Lower leg skin (tissue), 4 donors: Measurements from ENCODE around the gene DCAF8L2. TPM values are rescaled to one million over a fixed set of nuclear protein-coding genes. Genes with fewer than 3 reads are reported as not detected.
"Not testable (repeated sequence)": the region's sequence is repeated elsewhere in the genome, so short reads cannot be mapped to it uniquely, and the experiment has no call there.

Experiments
- DNase-seq, 2 donors: peaks; one replicate each; pipeline ENCODE4 v3.0.0-alpha.2; 2019; ENCODE audit warnings: low spot score in 2 of 2
- H3K4me3 ChIP-seq: fragments of 200-600 bp; sonication (generic); 2 replicates; pipeline ENCODE4 v1.5.1; 2017; ENCODE audit warnings: mild to moderate bottlenecking, low read depth; ENCODE audit not compliant: poor library complexity, severe bottlenecking
- POLR2A ChIP-seq, 2 donors: fragments of 450-650 bp; IDR thresholded peaks; one replicate each; pipeline ENCODE4 v1.6.1; 2016 to 2017; ENCODE audit warnings: antibody characterized with exemption in 2 of 2, mild to moderate bottlenecking in 1 of 2, moderate library complexity in 1 of 2
- WGBS, 2 donors: methylation state at CpG; one replicate each; pipeline ENCODE4 v1.1.5; 2018; 5-methylcytosine and 5-hydroxymethylcytosine counted together
- intact Hi-C: fragments of 100-400 bp; cut with DNase I; formaldehyde crosslinking; loops from one replicate; pipeline ENCODE4 v1.15.0; 2023; ENCODE audit warnings: low total_unique reads
- total RNA-seq, 4 donors: library from RNA; depleted of rRNA; stranded (reverse); fragments of >200 nt; gene quantifications; one replicate each; pipeline ENCODE4 v1.1.0, GENCODE V29; 2016
- TF ChIP-seq, protein P1 (sequence below), 3 donors: fragments of 450-650 bp; IDR thresholded peaks; one replicate each; pipeline ENCODE4 v1.5.1; 2016; ENCODE audit warnings: antibody characterized with exemption in 3 of 3, mild to moderate bottlenecking in 3 of 3, moderate library complexity in 2 of 3

DCAF8L2 gene
- not detected for total RNA-seq

DNA sequence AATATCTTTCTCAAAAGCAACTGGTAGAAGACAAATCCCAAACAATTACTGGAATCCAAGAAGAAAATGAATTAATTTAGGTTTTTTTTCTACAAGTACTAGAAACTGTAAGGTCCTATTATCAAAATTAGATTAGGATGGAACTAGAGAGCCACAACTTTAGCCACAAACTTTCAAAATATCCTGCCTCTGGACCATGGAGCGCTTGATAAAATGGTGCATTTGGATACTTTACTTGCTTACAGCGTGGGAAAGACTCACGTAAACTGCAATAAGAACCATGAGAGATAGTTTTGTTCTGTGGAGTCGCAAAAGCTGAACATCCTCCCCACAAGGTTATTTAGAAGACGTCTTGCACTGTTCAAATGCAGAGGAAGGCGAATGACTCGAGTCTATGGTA is at the start of gene DCAF8L2:
DCAF8L2 (plus strand) TSS at position 301 of the 400 bp plus-strand sequence. CDS start 156,552 bp downstream, outside the sequence.
- intact Hi-C loops: no loop called here
- H3K4me3 ChIP-seq: no peak within 1 kb of the TSS
- no peak for DNase-seq
- TF ChIP-seq, protein P1, sequence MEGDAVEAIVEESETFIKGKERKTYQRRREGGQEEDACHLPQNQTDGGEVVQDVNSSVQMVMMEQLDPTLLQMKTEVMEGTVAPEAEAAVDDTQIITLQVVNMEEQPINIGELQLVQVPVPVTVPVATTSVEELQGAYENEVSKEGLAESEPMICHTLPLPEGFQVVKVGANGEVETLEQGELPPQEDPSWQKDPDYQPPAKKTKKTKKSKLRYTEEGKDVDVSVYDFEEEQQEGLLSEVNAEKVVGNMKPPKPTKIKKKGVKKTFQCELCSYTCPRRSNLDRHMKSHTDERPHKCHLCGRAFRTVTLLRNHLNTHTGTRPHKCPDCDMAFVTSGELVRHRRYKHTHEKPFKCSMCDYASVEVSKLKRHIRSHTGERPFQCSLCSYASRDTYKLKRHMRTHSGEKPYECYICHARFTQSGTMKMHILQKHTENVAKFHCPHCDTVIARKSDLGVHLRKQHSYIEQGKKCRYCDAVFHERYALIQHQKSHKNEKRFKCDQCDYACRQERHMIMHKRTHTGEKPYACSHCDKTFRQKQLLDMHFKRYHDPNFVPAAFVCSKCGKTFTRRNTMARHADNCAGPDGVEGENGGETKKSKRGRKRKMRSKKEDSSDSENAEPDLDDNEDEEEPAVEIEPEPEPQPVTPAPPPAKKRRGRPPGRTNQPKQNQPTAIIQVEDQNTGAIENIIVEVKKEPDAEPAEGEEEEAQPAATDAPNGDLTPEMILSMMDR (IDR thresholded peaks at IDR 0.05): no peak
- no peak for TF ChIP-seq POLR2A (IDR thresholded peaks at IDR 0.05)
- WGBS, 2 donors: 67 to 81% methylated on average over 7 of the region's 7 CpGs

DNA sequence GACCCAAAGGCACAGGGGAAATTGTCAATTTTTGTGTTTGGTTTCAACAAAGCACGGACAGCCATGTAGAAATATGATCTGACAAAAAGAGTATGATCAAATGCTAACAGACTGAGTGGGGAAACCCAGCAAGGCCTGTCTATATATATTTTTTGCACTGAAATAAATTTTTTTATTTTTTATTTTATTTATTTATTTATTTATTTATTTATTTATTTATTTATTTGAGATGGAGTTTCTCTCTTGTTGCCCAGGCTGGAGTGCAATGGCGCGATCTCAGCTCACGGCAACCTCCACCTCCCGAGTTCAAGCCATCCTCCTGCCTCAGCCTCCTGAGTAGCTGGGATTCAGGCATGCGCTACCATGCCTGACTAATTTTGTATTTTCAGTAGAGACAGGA is 49.0 kb upstream of the DCAF8L2 start:
- H3K4me3 ChIP-seq, intact Hi-C loops, DNase-seq: not testable (repeated sequence)
- WGBS, 2 donors: 95 to 96% methylated on average over 6 of the region's 6 CpGs

DNA sequence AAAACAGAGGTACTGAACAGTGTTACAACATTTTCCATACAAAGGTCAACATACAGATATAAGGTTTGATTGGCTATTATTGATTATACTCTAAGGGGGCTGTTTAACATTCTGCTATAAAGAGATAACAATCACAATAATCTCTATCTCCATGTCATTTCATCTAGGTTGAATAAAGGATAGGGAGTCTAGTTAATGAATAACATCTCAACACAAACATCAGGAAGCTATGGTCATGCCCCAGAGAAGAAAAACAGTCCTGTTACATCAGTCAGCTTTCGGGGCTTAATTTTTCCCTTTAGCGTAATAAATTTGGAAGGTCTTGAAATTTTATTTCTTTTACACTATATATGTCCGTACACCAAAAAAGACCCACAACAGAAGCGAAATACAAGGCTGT is 41.5 kb upstream of the DCAF8L2 start:
- no peak for DNase-seq
- no peak overlapping the region for H3K4me3 ChIP-seq
- 82 to 84% methylated on average over 4 of the region's 4 CpGs for WGBS, 2 donors
- no peak for TF ChIP-seq POLR2A (IDR thresholded peaks at IDR 0.05)
- TF ChIP-seq, protein P1 (IDR thresholded peaks at IDR 0.05): no peak
- intact Hi-C loops: no loop called here

DNA sequence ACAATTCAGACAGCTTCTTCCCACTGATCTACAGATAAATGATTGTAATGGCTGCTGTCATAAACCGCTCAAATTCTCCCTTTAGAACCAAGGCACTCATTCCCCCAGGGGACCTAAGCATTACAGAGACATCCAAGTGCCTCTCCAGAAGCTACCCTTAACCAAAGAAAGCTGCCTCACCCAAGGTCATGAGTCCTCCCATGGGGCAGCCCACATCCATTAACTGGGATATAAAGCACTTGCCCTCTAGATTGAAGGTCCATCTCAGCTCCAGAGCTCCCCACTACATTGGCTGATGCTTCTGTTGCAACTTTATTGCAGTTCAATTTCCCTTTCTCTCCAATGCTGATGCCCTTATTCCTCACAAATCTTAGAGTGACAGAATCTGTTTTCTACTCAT is 40.5 kb upstream of the DCAF8L2 start:
- TF ChIP-seq POLR2A (IDR thresholded peaks at IDR 0.05): no peak
- TF ChIP-seq, protein P1 (IDR thresholded peaks at IDR 0.05): no peak
- WGBS, 2 donors: 30 to 67% methylated on average over 1 of the region's 1 CpG
- H3K4me3 ChIP-seq: no peak overlapping the region

DNA sequence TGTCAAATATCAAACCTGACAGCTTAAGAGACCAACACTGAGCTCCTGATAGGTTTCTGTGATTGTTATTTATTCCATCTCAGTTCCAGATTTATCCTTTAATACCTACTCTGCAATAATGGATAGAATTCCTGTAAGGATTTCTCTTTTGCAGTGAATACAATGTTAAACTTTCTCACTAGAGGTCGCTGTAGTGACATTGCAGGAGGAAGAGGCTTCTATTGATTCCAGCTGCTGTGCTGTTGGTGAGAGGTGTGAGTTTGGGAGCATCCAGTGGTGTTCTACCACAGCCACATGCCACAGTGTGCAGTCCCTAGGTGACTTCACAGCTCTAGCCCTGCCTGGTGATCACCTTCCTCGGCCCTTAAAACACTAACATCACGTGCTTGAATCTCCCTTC is 34.6 kb upstream of the DCAF8L2 start:
- no peak overlapping the region for H3K4me3 ChIP-seq
- intact Hi-C loops: no loop called here
- TF ChIP-seq, protein P1 (IDR thresholded peaks at IDR 0.05): no peak
- no peak for TF ChIP-seq POLR2A (IDR thresholded peaks at IDR 0.05)
- no peak for DNase-seq
- WGBS, 2 donors: 19 to 34% methylated on average over 3 of the region's 3 CpGs

More for the DNA sequence above, 40.5 kb upstream of the DCAF8L2 start:
- intact Hi-C loops: no loop called here
- no peak for DNase-seq

DNA sequence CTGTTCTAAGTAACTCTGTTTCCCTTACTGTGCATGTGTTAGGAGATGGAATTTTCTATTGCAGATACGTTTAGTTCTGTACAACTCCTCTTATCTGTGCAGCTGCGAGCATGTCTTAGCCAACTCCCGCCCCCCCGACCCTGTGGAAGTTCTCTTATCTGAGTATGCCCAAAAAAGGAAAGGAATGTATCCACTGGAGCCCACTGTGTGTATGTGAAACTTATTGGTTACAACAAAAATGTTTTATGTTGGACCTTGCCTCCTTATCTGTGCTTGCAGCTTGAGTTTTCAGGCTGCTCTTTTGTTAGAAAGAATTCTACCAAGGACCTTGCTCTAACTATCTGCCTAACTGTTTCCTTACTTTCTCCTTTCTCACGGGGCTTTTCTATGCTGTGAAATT is 24.2 kb upstream of the DCAF8L2 start:
- intact Hi-C loops: no loop called here
- TF ChIP-seq POLR2A (IDR thresholded peaks at IDR 0.05): no peak
- TF ChIP-seq, protein P1 (IDR thresholded peaks at IDR 0.05): no peak
- WGBS, 2 donors: 21 to 35% methylated on average over 5 of the region's 5 CpGs
- no peak overlapping the region for H3K4me3 ChIP-seq
- no peak for DNase-seq
